ENCODE results near the gene TRIM26.

The TRIM26 gene

DNA sequence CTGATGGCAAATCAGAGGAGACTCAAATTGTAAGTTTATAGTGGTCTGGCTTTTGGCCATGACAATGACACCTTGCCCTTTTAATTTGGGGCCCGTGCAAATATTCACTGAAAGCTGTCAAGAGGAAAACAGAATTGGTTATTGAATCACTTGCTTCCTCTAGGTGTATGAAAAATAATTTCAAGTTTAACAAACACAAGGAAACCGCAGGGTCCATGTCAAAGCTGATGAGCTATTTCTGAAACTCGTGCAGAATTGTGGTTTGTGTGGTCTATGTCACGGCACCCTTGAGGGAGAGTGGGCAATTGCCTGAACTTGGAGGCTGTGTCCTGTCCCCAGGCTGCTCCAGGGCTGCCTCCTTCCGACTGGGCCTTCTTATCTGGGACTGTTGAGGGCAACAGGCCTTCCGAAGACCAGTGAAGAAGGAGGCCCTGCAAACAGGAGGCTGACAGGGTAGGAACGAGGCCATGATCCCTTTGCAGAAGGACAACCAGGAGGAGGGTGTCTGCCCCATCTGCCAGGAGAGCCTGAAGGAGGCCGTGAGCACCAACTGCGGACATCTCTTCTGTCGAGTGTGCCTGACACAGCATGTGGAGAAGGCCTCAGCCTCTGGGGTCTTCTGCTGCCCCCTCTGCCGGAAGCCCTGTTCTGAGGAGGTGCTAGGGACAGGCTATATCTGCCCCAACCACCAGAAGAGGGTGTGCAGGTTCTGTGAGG lies 76.5 kb downstream of the TRIM26 start:
- no peak for DNase-seq (ENCODE audit: low read depth)
- H3K4me3 ChIP-seq (replicated peaks; ENCODE audit: low read depth, low read length) = no peak overlapping the region
- TF ChIP-seq, protein P1, sequence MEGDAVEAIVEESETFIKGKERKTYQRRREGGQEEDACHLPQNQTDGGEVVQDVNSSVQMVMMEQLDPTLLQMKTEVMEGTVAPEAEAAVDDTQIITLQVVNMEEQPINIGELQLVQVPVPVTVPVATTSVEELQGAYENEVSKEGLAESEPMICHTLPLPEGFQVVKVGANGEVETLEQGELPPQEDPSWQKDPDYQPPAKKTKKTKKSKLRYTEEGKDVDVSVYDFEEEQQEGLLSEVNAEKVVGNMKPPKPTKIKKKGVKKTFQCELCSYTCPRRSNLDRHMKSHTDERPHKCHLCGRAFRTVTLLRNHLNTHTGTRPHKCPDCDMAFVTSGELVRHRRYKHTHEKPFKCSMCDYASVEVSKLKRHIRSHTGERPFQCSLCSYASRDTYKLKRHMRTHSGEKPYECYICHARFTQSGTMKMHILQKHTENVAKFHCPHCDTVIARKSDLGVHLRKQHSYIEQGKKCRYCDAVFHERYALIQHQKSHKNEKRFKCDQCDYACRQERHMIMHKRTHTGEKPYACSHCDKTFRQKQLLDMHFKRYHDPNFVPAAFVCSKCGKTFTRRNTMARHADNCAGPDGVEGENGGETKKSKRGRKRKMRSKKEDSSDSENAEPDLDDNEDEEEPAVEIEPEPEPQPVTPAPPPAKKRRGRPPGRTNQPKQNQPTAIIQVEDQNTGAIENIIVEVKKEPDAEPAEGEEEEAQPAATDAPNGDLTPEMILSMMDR (IDR thresholded peaks at IDR 0.05; ENCODE audit: low read length, missing control alignments) = no peak

DNA sequence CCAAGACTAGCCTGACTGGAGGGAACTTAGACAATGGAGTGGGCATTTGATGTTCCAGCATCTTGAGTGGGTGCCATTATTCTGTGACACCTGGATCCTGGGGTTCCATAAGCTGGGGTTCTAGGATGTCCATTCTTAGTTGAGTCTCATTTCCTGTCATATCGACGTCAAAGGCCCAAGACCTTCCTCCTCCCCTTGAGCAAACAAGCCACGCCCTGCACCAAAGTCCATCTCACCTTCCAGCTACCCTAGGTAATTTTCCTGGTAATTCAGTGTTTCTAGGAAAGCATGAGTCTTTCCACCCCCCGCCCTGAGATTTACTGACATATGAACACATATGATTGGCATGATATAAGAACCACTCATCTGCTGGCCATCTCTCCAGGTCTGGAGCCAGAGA lies 77.4 kb downstream of the TRIM26 start, which contains the start of gene TRIM40:
TRIM40 (plus strand) TSS at position 384 of the 400 bp plus-strand sequence. CDS start 897 bp downstream, outside the sequence.
- no peak within 1 kb of the TSS for H3K4me3 ChIP-seq (replicated peaks; ENCODE audit: low read depth, low read length)
- TF ChIP-seq, protein P1 (IDR thresholded peaks at IDR 0.05; ENCODE audit: low read length, missing control alignments) = no peak
- DNase-seq (ENCODE audit: low read depth) = no peak

DNA sequence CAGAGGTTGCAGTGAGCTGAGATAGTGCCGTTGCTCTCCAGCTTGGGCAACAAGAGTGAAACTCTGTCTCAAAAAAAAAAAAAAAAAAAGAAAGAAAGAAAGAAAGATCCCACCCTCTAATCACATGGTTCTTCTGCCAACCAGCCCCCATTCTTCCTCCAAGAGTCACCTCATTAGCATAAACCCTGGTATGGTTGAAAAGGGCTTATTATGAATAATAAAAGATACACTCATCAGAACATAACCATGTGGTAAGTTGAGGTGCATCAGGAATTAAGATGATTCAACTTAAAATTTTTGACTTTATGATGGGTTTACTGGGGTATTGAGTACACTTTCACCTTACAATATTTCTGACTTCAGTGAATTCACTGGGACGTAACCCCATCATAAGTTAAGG lies 78.1 kb downstream of the TRIM26 start:
- no peak overlapping the region for H3K4me3 ChIP-seq (replicated peaks; ENCODE audit: low read depth, low read length)
- TF ChIP-seq, protein P1 (IDR thresholded peaks at IDR 0.05; ENCODE audit: low read length, missing control alignments) = no peak
- no peak for DNase-seq (ENCODE audit: low read depth)
